Right lobe of liver (tissue), 4 donors: Measurements from ENCODE around the gene P2RY2.

Experiments
- CTCF ChIP-seq, 4 donors: fragments of 200-600 bp in 3 of 4; fragments of 450-650 bp in 1 of 4; IDR thresholded peaks; one replicate each; pipeline versions ENCODE4 v1.5.1 to v1.8.0; 2016 to 2022; ENCODE audit warnings: antibody characterized with exemption in 4 of 4, mild to moderate bottlenecking in 2 of 4
- POLR2A ChIP-seq: fragments of 450-650 bp; IDR thresholded peaks from one replicate; pipeline ENCODE4 v1.6.1; 2017; ENCODE audit warnings: antibody characterized with exemption, mild to moderate bottlenecking
- donor health status: DM: no; HTN: no; CAD: no.
- donor health status: DM: no; HTN: no; CAD: no.
- donor health status: DM: no; HTN: yes; CAD: no.

- TF ChIP-seq CTCF (IDR thresholded peaks at IDR 0.05) (no peak), POLR2A (no peak)
Measured at GRCh38 chr11:73237471-73238290, 19.6 kb downstream of the P2RY2 start.
